GM06990 (cell line): Measurements from ENCODE around the gene DEFB132.

ENCODE experiments used
- DNase-seq: peaks from one replicate; pipeline ENCODE4 v3.0.0-alpha.2; 2011; ENCODE audit not compliant: insufficient read length; ENCODE audit errors: extremely low read depth
- H3K27me3 ChIP-seq: replicated peaks from 2 replicates; pipeline ENCODE4 v1.6.0; 2011; ENCODE audit warnings: low read length; ENCODE audit not compliant: control insufficient read depth, insufficient read depth
- H3K36me3 ChIP-seq: 2 replicates; pipeline ENCODE4 v1.5.1; 2011; ENCODE audit warnings: low read length; ENCODE audit not compliant: control insufficient read depth, insufficient read depth
- H3K4me3 ChIP-seq: replicated peaks from 2 replicates; pipeline ENCODE4 v1.5.1; 2011; ENCODE audit warnings: low read depth, mild to moderate bottlenecking, control low read depth, low read length
- CTCF ChIP-seq: IDR thresholded peaks from 2 replicates; pipeline ENCODE4 v1.5.1; 2011; ENCODE audit warnings: low read length, control low read depth, mild to moderate bottlenecking, inconsistent platforms; ENCODE audit not compliant: insufficient read depth, poor library complexity, severe bottlenecking

Gene DEFB132

GRCh38 chr20:301886-302848, 44.6 kb downstream of the DEFB132 start:
- no peak for TF ChIP-seq CTCF
- DNase-seq, result no peak
- Histone ChIP-seq H3K36me3 (peaks cover 3% of the 10 kb centered on the region), H3K4me3 (no peak overlapping the region), H3K27me3 (no peaks in the 10 kb centered on the region)

- no peak for TF ChIP-seq CTCF
- Histone ChIP-seq H3K27me3 (no peaks in the 10 kb centered on the region), H3K4me3 (no peak overlapping the region), H3K36me3 (peaks cover 1% of the 10 kb centered on the region)
- DNase-seq, result no peak
Measured at GRCh38 chr20:305745-306144, 48.2 kb downstream of the DEFB132 start.

- no peak for DNase-seq
- Histone ChIP-seq H3K36me3 (no peaks in the 10 kb centered on the region), H3K4me3 (no peak overlapping the region), H3K27me3 (no peaks in the 10 kb centered on the region)
- TF ChIP-seq CTCF, result no peak
Measured at GRCh38 chr20:308427-309038, 51.0 kb downstream of the DEFB132 start.

- no peaks in the 10 kb centered on the region for H3K36me3 ChIP-seq
- H3K4me3 ChIP-seq, result no peak overlapping the region
- H3K27me3 ChIP-seq, result no peaks in the 10 kb centered on the region
- no peak for TF ChIP-seq CTCF
- no peak for DNase-seq
Measured at GRCh38 chr20:309306-309840, 51.8 kb downstream of the DEFB132 start.

GRCh38 chr20:309841-310644, 52.5 kb downstream of the DEFB132 start:
- TF ChIP-seq CTCF, result no peak
- Histone ChIP-seq H3K4me3 (no peak overlapping the region; the same call in 1 of the 2 replicates), H3K36me3 (no peaks in the 10 kb centered on the region), H3K27me3 (no peaks in the 10 kb centered on the region)
- DNase-seq, result peak; percentile 88
